ENCODE results near the gene ACBD6.
"Not testable (repeated sequence)": the region's sequence is repeated elsewhere in the genome, so short reads cannot be mapped to it uniquely, and the experiment has no call there.

The ACBD6 gene

DNA sequence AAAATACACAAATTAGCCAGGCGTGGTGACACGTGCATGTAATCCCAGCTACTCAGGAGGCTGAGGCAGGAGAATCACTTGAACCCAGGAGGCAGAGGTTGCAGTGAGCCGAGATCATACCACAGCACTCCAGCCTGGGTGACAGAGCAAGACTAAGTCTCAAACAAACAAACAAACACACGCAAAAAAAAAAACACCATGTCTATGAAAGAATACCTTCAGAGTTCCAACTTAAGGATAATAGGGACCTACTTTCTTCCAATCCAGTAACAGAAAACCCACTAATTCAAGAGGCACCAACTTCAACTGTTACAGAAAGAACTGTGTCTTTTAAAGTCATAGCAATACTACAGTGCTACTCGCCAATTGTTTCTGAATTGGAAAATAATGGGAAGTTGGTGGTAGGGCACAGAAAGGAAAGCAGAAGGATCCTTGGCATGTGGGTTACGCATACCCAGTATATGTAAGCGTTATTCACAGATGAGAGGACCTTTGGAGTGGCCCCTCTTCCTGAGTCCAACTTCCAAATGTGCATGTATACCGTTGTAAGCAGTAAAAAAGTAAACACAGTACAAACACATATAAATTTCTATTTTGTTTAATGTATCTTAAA lies 87.0 kb downstream of the ACBD6 start:
- no peak for DNase-seq (ENCODE audit: low read depth)

DNA sequence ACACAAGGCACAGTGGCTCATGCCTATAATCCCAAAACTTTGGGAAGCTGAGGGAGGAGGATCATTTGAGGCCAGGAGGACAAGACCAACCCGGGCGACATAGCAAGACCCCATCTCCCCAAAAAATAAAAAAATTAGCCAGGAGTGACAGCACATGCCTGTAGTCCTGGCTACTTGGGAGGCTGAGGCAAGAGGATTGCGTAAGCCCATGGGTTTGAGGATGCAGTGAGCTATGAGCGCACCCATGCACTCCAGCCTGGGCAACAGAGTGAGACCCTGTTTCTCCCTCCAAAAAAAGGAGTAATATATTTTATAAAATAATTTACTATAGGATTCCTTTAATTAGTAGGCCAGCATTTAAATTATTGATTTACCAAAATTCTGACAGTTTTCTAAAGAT lies 89.8 kb downstream of the ACBD6 start:
- no peak for DNase-seq (ENCODE audit: low read depth)

DNA sequence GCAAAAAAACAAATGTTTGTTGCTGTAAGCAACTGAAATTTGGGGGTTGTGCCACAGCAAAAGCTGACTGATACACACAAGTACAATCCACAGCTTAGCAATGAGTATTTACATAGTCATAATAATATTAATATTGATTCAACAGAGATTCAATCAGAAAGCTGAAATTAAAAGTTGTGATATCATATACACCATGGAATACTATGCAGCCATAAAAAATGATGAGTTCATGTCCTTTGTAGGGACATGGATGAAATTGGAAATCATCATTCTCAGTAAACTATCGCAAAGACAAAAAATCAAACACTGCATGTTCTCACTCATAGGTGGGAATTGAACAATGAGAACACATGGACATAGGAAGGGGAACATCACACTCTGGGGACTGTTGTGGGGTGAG lies 94.2 kb downstream of the ACBD6 start:
- not testable (repeated sequence) for DNase-seq (ENCODE audit: low read depth)

DNA sequence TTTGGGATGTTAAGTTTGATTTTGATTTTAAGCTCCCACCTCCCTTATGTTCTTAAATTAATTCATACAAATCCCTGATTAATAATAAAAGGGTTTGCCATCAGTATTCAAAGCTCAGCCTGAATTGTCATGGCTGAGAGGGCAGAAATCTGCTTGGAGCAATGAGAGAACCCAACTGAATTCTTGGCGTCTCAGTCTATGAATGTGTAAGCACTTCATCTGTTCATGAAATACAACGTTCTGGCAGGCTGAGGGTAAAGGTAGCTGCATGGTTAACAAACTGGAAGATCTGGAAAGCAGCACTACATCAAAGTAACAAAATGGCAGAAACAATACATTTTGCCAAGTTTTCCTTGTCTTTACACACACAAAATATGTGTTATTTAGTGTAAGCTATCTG lies 95.3 kb downstream of the ACBD6 start:
- DNase-seq (ENCODE audit: low read depth) = no peak

DNA sequence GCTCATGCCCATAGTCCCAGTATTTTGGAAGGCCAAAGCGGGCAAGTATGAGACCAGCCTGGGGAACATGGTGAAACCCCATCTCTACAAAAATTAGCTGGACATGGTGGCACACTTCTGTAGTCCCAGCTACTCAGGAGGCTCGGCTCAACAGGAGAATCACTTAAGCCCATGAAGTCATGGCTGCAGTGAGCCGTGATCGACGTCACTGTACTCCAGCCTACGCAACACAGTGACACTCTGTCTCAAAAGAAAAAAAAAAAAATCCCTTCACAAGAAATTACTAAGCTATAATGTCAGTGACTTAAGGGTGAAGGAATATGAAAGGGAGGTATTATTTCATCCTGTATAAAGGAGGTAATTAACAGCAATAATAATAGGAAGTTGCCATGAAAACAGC lies 99.8 kb downstream of the ACBD6 start:
- DNase-seq (ENCODE audit: low read depth) = no peak

DNA sequence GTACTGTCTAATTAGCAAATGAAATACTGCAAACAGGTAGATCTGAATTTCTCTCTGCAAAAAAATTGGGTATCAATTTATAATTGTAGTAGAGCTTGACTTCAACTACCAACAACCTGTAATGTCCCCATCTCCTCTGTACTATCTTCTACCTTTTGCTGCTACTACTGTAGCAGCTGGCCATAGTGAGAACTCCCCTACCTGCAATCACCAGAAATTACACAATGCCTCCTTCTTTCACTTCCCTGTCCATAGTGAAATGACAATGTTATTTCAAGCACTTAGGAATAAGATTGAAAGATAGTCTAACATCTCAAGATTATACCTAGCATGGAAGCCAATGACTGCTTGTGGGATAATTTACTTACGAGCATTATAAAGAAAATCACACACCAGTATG lies 100.4 kb downstream of the ACBD6 start:
- DNase-seq (ENCODE audit: low read depth) = no peak

DNA sequence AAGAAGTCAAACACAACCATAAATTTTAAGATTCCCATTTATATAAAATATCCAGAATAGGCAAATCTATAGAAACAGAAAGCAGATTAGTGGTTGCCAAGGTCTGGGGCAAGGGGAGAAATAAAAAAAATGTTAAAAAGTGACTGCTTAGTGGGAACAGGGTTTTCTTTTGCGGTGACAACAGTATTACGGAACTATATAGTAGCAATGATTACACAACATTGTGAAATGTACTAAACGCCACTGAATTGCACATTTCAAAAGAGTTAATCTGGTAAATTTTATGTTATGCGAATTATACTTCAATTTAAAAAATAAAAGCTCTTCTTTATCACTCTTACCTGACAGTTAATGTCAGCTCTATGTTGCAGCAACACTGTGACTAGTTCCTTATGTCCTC lies 105.2 kb downstream of the ACBD6 start:
- DNase-seq (ENCODE audit: low read depth) = no peak

DNA sequence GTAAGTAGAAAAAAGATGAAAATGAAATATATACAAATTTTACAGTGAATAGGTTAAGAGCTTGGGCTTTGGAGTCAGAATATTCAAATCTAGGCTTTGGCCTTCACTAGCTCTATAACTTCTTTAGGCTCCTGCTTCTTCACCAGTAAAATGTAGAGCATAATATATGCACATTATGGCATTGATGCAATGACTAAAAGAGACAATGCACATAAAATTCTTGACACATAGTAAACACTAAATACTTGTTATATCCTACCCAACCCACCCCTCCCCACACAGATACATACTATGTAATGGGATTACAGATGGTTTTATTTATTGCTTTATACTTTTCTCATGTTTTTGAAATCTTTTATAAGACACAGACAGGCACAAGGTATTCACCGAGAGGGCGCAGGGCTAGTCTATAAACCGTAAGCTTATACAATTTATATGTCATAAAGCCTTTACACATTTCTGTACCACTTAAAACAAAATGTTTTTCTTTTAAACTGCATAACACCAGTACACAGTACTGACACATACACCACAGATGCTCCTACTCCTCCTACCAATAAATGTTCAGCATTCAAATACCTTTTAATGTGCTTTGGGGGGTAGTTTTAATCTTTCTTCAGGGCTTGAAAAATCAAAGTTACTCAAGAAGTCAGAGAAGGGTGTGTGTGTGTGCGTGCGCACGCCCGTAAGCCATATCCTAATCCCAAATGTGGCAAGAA lies 109.8 kb downstream of the ACBD6 start:
- no peak for DNase-seq (ENCODE audit: low read depth)

DNA sequence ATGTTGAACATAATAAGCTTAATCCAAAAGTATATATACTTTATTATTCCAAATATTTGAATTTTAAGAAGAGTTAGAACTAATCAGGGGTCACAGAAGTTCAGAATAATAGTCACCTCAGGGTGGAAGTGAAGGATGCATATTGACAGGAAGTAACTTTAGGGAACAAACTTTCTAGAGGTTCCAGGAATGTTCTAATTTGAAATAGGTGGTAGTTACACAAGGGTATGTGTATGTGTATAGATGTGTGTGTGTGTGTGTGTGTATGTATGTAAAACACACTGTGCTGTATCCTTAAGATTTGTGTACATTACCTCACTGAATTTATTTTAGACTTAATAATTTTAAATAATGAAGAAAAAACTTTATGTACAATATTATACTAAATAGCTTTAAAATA lies 110.4 kb downstream of the ACBD6 start:
- DNase-seq (ENCODE audit: low read depth) = no peak

DNA sequence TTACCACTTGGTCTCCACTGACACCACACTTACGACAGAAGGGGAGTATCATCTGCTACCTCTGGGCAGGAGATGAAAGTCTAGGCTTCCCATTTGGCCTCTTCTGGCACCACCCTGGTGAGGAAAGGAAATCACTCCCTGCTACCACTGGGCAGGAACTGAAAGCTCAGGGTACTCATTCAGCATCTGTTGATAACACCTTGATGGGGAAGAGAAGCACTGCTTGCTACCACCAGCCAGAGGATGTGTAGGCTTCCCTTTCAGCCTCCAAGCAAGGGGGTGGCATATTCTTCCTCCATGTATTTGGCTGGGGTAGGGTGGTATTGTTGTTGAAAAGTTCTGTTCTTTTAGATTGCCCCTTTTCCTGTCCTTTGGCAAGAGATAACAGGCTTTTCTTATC lies 115.0 kb downstream of the ACBD6 start:
- no peak for DNase-seq (ENCODE audit: low read depth)

DNA sequence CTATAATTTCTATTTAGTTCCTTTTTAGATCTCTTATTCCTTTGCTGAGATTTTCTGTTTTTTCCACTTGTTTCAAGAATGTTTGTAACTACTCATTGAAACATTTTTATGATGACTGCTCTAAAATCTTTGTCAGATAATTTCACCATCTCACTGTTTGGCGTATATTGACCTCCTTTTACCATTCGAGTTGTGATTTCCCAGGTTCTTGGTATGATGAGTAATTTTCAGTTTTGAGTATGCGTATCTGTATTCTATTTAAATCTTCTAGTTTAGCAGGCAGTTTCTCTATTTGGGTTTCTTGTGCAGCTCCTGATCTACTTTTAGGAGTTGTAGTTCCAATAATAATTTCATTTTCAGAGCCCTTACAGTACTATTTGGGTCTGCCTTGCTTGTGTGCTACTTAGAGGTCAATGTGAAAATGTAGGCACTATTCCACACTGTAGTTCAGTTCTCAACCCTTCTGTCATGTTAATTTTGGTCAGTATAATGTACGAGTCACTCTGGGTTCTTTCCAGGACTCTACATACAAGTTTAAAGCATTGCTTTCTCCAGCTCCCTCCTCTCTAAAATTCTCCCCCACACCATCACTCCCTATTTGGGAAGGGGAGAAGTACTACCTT lies 115.5 kb downstream of the ACBD6 start:
- no peak for DNase-seq (ENCODE audit: low read depth)

DNA sequence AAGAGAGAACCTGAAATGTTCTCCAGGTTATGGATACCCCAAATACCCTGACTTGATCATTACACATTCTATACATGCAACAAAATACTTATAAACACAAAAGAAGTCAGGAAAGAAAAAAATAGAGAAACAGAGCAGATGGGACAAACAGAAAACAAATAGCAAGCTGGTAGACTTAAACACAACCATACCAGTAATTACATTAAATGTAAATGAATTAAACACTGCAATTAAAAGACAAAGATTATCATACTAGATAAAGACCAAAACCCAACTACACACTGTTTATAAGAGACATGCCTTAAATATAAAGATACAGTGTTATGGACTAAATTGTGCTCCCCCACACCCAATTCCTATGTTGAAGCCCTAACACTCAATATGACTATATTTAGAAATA lies 117.2 kb downstream of the ACBD6 start:
- DNase-seq (ENCODE audit: low read depth) = no peak

DNA sequence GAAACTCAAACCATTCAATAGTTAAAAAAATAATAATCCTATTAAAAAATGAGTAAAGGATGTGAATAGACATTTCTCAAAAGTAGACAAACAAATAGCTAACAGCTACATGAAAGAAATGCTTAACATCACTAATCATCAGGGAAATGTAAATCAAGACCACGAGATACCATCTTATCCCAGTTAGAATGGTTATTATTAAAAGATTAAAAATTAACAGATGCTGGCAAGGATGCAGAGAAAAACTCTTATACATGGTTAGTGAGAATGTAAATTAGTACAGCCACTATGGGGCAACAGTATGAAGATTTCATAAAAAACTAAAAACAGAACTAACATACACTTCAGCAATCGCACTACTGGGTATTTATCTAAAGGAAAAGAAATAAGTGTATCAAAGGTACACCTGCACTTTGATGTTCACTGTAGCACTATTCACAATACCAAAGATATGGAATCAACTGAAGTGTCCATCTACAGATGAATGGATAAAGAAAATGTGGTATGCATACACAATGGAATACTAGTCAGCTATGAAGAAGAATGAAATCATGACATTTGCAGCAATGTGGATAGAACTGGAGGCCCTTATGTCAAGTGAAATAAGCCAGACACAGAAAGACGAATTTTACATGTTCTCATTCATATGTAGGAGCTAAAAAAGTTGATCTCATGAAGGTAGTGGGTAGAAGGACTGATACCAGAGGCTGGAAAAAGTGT lies 117.9 kb downstream of the ACBD6 start:
- no peak for DNase-seq (ENCODE audit: low read depth)

DNA sequence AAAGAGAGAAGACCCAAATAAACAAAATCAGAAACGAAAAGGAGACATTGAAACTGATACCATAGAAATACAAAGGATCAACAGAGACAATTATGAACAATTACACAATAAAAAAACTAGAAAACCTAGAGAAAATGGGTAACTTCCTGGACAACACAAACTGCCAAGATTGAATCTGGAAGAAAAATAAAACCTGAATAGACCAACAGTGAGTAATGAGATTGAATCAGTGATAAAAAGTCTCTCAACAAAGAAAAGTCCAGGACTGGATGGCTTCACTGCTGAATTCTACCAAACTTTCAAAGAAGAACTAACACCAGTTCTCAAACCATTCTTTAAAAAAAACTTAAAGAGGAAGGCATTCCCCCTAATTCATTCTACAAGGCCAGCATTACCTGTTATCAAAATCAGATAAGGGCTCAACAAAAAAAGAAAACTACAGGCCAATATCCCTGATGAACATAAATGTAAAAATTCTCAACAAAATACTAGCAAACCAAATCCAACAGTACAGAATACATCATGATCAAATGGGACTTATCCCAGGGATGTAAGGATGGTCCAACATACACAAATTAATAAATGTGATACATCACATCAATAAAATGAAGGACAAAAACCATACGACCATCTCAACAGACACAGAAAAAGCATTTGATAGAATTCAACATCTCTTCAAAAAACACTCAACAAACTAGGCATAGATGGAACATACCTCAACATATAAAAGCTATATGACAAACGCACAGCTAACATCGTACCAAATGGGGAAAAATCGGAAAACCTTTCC lies 119.9 kb downstream of the ACBD6 start:
- no peak for DNase-seq (ENCODE audit: low read depth)

DNA sequence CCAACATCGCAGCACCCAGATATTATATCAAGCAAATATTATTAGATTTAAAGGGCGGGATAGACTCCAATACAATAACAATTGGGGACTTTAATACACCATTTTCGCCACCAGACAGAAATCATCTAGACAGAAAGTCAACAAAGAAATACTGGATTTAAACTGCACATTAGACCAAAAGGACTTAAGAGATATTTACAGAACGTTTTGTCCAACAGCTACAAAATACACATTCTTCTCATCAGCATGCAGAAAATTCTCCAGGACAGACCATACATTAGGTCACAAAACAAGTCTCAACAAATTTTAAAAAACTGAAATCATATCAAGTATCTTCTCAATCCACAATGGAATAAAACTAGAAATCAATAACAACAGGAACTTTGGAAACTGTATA lies 121.2 kb downstream of the ACBD6 start:
- no peak for DNase-seq (ENCODE audit: low read depth)

DNA sequence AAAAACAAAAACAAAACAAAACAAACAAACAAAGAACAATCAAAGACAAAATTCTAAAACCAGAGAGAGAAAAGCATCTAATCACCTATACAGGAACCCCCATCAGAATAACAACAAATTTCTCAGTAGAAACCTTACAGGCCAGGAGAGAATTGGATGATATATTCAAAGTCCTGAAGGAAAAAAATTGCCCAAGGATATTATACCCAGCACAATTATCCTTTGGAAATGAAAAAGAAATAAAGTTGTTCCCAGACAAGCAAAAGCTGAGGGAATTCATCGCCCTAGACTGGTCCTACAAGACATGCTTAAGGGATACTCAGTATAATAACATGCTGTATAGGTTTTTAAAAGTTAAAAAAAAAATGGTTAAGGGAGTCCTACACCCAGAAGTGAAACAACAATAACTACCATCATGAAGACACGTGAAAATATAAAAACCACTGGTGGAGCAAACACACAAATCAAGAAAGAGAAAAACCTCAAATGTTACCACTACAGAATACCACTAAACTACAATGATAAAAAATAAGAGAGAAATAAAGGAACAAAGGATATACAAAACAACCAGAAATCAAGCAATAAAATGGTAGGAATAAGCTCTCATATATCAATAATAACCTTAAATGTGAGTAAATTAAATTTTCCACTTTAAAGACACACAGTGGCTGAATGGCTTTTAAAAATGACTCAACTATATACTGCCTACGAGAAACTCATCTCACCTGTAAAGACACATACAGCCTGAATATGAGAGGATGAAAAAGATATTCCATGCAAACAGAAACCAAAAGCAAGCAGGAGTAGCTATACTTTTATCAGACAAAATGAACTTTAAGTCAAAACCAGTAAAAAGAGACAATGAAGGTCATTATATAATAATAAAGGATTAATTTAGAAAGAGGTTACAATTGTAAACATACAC lies 121.9 kb downstream of the ACBD6 start:
- DNase-seq (ENCODE audit: low read depth) = no peak

DNA sequence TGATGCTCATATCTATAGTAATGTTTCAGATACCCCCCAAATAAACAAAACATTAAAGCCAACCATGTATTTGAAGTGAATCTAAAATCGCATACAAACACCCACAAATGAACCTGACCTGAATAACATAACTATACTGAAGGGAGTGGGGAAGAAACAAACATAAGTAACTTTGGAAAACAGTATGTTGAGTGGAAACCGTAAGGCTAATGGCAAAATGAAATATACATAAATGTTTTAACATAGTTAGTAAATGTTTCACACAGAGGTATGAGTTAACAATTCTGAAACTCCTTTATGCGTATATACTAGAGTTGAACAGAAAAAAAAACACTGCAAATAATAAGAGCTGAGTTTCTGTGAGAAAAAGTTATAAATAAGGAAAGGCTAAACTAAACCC lies 125.6 kb downstream of the ACBD6 start:
- no peak for DNase-seq (ENCODE audit: low read depth)

DNA sequence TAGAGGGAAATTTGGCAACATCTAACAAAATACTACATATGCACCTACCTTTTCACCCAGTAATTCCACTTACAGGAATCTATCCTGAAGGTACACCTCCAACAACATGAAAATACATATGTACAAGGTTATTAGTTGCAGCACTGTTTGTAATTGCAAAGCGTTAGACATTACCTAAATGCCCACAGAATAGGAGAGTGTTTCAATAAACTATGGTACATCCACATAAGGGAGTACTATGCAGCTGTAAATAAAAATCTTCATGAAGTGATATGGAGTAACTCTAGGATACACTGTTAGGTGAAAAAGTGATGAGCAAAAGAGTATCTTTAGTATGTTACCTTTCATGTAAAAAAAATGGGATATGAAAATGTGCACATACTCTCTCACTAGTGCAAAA lies 126.1 kb downstream of the ACBD6 start:
- no peak for DNase-seq (ENCODE audit: low read depth)

DNA sequence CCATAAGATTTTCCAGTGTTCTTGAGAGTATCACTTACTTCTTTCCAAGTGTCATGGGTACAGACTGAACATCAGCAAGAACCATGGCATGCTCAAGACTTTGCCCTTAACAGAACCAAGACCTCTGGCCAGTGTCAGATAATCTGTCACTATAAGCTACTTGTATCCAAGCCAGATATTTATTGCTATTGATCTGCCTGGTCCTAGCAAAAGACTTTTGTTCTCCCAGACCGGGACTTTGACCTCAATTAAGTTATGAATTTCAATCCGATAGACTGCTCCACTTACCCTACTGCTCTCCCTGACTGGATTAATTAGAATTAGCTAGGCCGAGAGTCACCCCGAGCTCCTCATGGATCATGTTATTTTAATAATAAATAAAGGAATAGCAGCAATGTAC lies 129.6 kb downstream of the ACBD6 start:
- DNase-seq (ENCODE audit: low read depth) = no peak

DNA sequence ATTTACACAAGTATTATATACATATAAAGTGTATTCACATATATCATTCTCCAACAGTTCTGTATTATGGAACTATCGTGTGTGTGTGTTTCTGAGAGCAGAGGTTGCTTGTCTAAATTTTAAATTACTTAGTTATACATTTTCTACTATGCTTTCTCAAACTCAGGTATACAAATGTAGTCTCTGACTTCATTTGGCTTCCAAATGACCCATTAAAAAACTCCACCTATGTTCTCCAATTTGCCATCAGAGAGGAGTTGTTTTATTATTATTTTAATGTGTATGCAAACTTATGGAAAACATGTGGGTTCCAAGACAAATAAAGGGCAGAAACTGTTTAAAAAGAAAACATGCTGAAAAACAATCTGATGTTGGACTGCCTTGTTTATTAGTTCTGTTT lies 131.8 kb downstream of the ACBD6 start:
- no peak for DNase-seq (ENCODE audit: low read depth)

DNA sequence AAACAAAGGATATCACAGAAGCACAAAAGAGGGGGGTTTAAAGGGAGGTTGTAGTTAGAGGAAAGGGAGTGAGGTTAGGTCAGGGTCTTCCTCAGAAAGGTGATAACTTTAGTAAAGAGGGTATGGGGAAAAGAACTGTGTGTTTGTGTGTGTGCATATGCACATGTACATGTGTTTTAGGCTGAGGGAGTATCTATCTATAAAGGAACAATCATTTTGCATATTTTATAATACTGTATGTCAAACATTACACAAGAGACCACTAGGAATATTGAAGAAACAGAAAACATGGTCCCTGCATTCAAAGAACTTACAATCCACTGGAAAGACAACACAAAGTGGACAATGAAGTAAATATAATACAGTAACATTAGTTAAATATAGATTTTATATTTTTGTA lies 132.2 kb downstream of the ACBD6 start:
- no peak for DNase-seq (ENCODE audit: low read depth)
